NCI-H2029 treated with DMSO at 0.1 percent for 48 hours (cell line): Measurements from ENCODE around the gene SSBP4.
A peak's percentile ranks its signal among the peaks of the same experiment; 100 is the strongest.

Experiments used
- DNase-seq: peaks from one replicate; lab custom pipeline; 2025; lab: John Stamatoyannopoulos, UW

SSBP4 gene

DNA sequence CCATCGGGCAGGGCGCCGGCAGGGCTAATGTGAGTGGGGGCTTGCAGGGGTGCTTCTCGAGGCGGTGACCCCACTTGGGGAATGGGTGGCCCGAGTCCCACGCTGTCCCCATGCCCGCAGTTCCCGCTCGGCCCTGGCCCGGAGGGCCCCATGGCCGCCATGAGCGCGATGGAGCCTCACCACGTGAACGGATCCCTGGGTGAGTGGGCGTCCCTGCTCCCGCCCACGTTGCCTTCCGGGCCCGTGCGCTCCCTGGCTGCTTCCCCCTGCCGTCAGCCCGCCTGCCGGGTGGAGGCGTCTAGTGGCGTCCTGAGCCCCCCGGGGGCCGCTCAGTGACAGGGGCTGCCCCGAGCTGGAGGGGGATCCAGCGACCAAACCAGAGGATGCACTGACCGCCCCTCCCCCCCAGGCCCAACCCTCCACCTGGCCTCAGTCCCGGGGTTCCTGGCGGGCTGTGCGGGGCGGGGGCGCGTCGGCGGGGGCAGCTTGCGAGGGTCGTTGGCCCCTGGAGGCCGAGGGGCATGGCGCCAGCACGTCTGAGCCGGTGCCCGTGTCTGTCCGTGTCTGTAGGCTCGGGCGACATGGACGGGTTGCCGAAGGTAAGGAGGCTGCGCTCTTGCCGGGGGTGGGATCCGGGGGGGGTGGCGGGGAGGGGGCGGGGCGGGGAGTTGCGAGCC lies 14.0 kb downstream of the SSBP4 start:
- no peak for DNase-seq

DNA sequence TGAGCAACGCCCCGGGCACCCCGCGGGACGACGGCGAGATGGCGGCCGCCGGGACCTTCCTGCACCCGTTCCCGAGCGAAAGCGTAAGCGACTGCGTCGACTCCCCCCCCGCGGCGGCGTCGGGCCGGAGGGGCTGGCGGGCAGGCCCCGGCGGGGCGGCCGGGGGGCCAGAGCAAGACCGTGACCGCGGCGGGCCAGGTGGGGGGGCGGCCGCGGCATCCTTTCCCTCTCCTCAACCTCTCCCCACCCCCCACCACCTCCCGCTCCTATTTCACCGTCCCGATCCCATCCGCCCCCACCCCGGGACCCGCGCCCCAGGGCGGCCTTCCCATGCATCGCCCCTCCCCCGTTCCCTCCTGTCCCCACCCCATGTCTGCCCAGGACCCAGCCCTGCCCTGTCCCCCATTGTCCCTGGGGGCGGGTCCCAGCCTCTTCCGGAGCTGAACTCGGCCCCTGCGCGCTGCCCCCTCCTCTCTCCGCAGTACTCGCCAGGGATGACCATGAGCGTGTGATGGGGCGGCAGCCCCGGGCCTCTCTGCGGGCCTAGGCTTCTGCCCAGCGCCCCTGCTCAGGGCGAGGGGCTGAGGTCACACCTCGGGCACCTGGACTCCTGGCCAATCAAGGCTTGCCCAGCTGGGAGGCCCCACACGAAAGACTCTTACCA lies 14.7 kb downstream of the SSBP4 start:
- no peak for DNase-seq

DNA sequence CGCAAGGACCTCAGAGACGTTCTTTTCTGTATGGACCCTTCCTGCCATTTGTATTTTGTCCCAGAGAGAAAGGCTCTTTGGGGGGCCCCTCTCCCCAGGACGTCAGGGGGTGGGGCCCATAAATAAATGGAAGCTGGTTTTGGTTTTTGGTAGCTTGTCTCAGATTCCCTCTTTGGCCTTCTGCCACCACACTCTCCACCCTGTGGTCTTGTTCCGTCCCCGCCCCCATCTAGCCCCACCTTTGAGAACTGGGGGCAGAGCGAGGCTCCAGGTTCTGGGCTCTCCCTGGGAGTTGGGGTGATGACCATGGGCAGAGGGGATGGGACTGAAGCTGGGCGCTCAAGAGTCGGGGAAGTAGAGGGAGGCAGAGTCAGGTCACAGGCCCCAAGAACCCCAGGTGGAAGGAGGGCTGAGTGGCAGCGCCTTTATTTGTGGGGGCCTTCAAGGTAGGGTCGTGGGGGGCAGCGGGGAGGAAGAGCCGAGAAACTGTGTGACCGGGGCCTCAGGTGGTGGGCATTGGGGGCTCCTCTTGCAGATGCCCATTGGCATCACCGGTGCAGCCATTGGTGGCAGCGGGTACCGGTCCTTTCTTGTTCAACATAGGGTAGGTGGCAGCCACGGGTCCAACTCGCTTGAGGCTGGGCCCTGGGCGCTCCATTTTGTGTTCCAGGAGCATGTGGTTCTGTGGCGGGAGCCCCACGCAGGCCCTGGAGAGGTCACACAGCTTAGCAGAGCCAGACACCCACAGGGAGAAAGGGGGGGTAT lies 15.4 kb downstream of the SSBP4 start:
- no peak for DNase-seq

DNA sequence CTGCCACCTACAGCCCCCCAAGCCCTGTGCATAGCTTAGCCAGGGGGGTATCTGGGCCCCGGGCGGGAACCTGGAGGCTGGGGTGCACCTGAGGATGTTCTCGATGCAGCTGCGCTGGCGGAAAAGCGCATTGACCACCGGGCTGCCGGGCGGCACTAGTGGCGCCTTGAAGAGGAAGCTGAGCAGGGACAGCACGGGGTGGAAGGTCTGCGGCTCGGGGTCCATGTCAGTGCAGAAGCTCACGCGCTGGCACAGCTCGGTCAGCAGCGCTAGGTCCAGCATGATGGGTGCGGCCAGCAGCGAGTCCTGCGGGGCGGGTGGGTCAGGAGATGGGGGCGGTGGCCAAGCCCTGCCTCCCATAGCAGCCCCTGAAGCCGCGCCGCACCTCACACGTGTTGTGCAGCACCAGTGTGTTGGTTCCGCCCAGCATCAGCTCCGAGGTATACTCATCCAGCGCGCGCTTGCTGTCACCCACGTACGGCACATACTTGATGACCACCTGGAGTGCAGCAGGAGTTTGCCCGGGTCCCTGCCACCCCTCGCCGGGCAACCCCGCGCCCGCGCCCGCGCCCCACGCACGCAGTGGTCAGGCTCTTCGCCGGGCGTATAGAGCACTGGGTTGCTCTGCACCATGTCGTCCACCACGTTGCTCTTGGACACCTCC lies 16.1 kb downstream of the SSBP4 start:
- no peak for DNase-seq

DNA sequence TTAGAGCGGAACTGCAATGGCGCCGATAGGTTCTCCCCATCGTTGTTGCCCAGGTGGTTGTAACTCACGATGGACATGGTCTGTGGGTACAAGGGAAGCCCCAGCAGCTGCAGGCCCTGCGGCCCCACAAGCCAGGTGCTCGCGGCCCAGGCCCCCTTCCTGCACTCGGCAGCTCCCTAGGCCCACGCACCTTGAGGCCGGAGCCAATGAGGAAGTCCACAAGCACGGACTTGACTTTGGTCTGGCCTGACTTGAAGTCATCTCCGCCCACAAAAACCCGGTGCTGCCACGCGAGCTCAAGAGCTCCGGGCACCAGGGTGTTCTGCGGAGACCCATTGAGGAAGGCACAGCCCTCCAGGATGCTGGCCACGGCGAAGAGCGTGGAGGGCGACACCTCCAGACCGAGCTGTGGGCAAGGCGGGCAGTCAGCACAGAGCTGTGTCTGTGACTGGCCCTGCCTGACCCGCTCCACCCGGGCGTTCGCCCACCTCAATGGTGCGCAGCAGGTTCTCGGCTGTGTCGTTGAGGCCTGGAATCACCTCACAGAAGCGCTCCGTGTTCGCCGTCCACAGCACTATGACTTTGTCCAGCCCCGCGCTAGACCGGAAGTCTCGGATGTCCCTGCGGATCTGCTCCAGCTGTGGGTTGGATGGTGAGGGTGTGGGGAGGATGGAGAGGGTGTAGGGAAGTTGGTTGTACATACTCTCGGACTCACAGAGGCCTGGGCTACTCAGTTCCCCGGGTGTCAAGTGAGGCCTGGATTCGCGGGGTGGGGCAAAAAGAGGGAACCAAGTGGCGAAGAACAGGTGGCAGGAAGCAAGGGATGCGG lies 16.9 kb downstream of the SSBP4 start:
- no peak for DNase-seq

GRCh38 chr19:18436671-18437490 lies 17.7 kb downstream of the SSBP4 start:
- peak; percentile 17 for DNase-seq

GRCh38 chr19:18437491-18438330 lies 18.5 kb downstream of the SSBP4 start, which contains the start of gene ISYNA1:
Gene ISYNA1, minus strand, starts transcription at chr19:18438133. Its CDS starts 154 bp downstream, at chr19:18437979.
- no peak for DNase-seq

GRCh38 chr19:18438331-18439024 lies 19.3 kb downstream of the SSBP4 start:
- DNase-seq = no peak

- no peak for DNase-seq
Observed at GRCh38 chr19:18439025-18439909, 20.1 kb downstream of the SSBP4 start.

DNA sequence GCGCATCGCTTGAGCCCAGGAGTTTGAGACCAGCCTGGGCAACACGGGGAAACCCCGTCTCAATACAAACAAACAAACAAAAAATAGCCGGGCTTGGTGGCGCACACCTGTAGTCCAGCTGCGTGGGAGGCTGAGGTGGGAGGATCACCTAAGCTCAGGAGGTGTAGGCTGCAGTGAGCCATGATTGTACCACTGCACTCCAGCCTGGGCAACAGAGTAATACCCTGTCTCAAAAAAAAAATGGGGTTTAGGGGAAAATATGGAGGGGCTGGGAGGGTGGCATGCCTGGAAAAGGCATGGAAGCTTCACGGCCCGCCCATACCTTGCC lies 20.7 kb downstream of the SSBP4 start:
- no peak for DNase-seq

- no peak for DNase-seq
Observed at GRCh38 chr19:18440415-18440877, 21.2 kb downstream of the SSBP4 start.

DNA sequence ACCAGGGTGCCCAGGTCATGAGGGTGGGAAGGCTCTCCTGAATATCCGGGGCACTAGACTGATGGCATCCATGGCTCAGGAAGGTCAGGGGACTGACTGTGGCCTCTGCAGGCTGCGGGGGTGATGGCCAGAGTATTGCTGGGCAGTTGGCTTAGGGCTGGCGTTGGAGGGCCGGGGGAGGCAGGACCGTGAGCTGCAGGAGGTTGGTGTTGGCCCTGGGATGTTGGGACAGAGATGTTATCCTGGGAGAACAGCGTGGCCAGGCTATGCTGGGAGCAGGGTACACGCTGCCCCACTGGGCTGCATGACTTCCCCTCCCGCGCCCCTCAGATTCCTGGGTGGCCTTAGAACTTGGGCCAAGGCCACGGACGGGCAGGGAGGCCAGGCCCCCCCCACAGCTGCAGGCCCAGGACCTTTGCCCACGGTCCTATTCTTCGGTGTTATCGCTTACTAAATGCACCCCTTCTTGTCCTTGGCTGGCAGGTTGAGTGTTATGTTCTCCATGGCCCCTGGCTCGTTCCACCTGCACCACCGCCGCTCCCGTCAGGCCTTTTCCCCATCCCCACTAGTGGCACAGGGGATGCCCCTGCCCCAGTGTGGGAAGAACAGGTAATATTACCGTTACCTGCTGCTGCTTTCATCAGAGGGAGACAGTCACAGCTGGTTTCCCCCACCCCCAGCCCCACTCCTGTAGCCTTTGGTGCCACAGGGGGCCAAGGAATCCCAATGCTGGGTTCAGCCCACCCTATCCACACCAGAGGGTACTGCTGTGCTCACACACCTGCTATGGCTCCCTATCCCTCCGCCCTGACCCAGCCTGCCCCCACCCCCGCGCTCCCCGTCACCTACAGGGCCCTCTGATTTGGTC lies 22.0 kb downstream of the SSBP4 start:
- DNase-seq = no peak

DNA sequence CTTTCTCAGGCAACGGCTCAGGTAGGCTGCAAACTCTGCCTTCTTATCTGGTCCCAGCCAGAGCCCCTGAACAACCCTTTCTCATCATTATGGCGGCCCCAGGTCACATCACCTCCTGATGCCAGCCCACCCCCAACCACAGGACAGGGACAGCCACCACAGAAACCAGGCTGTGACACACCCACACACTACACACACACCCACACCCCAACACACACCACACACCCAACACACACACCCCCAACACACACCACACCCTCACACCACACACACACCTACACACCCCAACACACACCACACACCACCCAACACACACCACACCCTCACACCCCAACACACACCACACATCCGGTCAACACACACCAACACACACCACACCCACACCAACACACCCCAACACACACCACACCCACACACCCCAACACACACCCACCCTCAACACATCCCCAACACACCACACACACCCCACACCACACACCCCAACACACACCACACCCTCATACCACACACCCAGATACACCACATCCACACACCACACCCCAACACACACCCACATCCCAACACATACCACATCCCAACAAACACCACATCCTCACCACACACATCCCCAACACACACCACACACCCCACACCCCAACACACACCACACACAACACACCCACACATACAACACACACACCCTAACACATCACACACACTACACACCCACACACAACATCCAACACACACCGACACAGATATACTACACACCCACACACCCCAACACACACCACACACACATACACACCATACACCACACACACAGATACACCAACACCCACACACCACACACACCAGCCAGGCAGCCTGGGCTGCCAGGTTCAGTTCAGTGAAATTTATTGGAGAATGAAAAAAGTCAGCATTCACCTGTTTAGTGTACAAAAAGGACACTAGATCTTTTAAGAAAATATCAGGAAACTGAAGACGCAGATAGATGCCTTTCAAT lies 22.9 kb downstream of the SSBP4 start:
- DNase-seq = no peak

GRCh38 chr19:18442941-18443340 lies 23.7 kb downstream of the SSBP4 start:
- DNase-seq = no peak

DNA sequence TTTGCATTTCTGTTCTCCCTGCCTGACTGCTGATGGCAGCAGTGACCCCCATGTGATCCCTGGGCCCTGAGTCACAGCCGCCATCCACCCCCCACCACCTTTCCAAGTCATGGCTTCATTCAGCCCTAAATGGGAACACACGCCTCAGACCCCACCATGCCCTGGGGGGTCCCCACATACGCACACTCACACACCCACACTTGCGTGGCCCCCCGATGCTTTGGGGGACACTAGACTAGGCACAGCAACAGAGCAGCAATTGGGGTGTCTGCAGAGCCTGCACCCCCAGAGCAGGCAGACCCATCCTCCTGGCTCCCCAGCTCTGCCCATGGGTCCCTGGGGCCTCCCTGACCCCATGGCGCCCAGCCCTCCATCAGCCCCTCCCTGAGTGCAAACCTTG lies 24.2 kb downstream of the SSBP4 start:
- no peak for DNase-seq

DNA sequence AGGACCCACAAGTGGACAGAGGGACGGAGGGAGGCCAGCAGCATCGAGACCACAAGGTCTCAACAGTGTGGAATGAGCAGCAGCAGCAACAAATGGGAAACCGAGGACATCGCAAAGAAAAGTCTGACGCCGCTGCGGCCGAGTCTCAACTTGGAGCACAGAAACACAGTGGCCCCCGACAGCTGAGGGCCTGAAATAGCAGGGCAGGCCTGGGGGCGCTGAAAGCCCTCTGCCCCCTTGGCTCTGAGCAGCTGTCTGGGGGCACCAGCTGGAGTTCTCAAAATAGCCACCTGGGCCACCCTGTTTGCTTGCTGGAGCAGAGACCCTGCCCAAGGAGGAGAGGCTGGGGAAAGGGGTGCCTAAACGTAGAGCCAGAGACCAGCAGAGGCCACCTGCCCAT lies 24.6 kb downstream of the SSBP4 start:
- DNase-seq = no peak
